Subcutaneous abdominal adipose tissue (tissue), 5 donors: ENCODE measurements around the gene SRGAP2C.
"Not testable (repeated sequence)": the region's sequence is repeated elsewhere in the genome, so short reads cannot be mapped to it uniquely, and the experiment has no call there.

Experiments used
- H3K27ac ChIP-seq: one replicate; pipeline ENCODE4 v1.7.0; 2013; ENCODE audit warnings: low read depth, mild to moderate bottlenecking, inconsistent platforms, low read length, moderate library complexity
- H3K27me3 ChIP-seq, 5 donors: one replicate each; pipeline ENCODE4 v1.7.0; 2013; ENCODE audit warnings: low read length in 5 of 5, inconsistent platforms in 1 of 5; ENCODE audit not compliant: control insufficient read depth in 5 of 5, insufficient read depth in 4 of 5
- H3K36me3 ChIP-seq, 5 donors: one replicate each; pipeline ENCODE4 v1.7.0; 2013; ENCODE audit warnings: low read length in 5 of 5; ENCODE audit not compliant: control insufficient read depth in 5 of 5, insufficient read depth in 5 of 5
- H3K4me1 ChIP-seq, 5 donors: one replicate each; pipeline ENCODE4 v1.7.0; 2013; ENCODE audit warnings: low read length in 5 of 5, mild to moderate bottlenecking in 3 of 5, moderate library complexity in 1 of 5; ENCODE audit not compliant: control insufficient read depth in 5 of 5, insufficient read depth in 5 of 5
- H3K4me3 ChIP-seq, 5 donors: one replicate each; pipeline ENCODE4 v1.7.0; 2013; ENCODE audit warnings: low read length in 5 of 5, low read depth in 1 of 5
- H3K9ac ChIP-seq, 5 donors: one replicate each; pipeline ENCODE4 v1.7.0; 2013; ENCODE audit warnings: low read length in 5 of 5, mild to moderate bottlenecking in 4 of 5, moderate library complexity in 3 of 5
- H3K9me3 ChIP-seq, 5 donors: one replicate each; pipeline ENCODE4 v1.7.0; 2013; ENCODE audit warnings: low read length in 5 of 5; ENCODE audit not compliant: control insufficient read depth in 5 of 5
- donor health status: healthy.
- donor health status: healthy.
- donor health status: healthy.
- donor health status: healthy.
- donor health status: healthy.

The SRGAP2C gene

GRCh38 chr1:121418369-121419049, 233.7 kb downstream of the SRGAP2C start:
- Histone ChIP-seq H3K4me1 (peaks cover 0 to 7% (median 4%) of the 10 kb centered on the region in 5 donors), H3K9me3 (no peaks in the 10 kb centered on the region), H3K27me3 (no peaks in the 10 kb centered on the region), H3K9ac (no peak overlapping the region), H3K36me3 (no peaks in the 10 kb centered on the region), H3K27ac (no peak overlapping the region), H3K4me3 (no peak overlapping the region)

- not testable (repeated sequence) for H3K4me3 ChIP-seq, H3K36me3 ChIP-seq, H3K4me1 ChIP-seq, H3K27me3 ChIP-seq, H3K9me3 ChIP-seq, H3K27ac ChIP-seq, H3K9ac ChIP-seq
These were observed 234.4 kb downstream of the SRGAP2C start for GRCh38 chr1:121419050-121419615.

GRCh38 chr1:121421490-121421889, 236.7 kb downstream of the SRGAP2C start:
- not testable (repeated sequence) for H3K9ac ChIP-seq, H3K4me3 ChIP-seq, H3K36me3 ChIP-seq, H3K27ac ChIP-seq, H3K27me3 ChIP-seq, H3K9me3 ChIP-seq, H3K4me1 ChIP-seq

GRCh38 chr1:121423956-121424355, 239.2 kb downstream of the SRGAP2C start:
- H3K36me3 ChIP-seq, H3K27me3 ChIP-seq, H3K9me3 ChIP-seq, H3K4me3 ChIP-seq, H3K27ac ChIP-seq, H3K9ac ChIP-seq, H3K4me1 ChIP-seq: not testable (repeated sequence)

- not testable (repeated sequence) for H3K9ac ChIP-seq, H3K4me3 ChIP-seq, H3K27ac ChIP-seq, H3K4me1 ChIP-seq, H3K27me3 ChIP-seq, H3K36me3 ChIP-seq, H3K9me3 ChIP-seq
These were observed 248.7 kb downstream of the SRGAP2C start for GRCh38 chr1:121433517-121433916.

GRCh38 chr1:121438862-121439261, 254.1 kb downstream of the SRGAP2C start:
- not testable (repeated sequence) for H3K36me3 ChIP-seq

GRCh38 chr1:121440993-121441392, 256.2 kb downstream of the SRGAP2C start:
- Histone ChIP-seq H3K9ac (no peak overlapping the region), H3K4me3 (no peak overlapping the region), H3K27ac (no peak overlapping the region), H3K27me3 (no peaks in the 10 kb centered on the region), H3K36me3 (no peaks in the 10 kb centered on the region), H3K9me3 (peaks cover 0 to 4% (median 0%) of the 10 kb centered on the region in 5 donors), H3K4me1 (no peaks in the 10 kb centered on the region)

More at GRCh38 chr1:121438862-121439261, 254.1 kb downstream of the SRGAP2C start:
- H3K27ac ChIP-seq, H3K27me3 ChIP-seq, H3K9me3 ChIP-seq, H3K4me1 ChIP-seq, H3K9ac ChIP-seq, H3K4me3 ChIP-seq: not testable (repeated sequence)
